HG03442 (cell line): ENCODE data around the gene PROM2.

Experiments
- ATAC-seq: cut with Tn5 transposase; IDR thresholded peaks from one replicate; pipeline ENCODE4 v1.9.1; 2021; ENCODE audit warnings: mild to moderate bottlenecking, moderate library complexity; ENCODE audit not compliant: unreplicated experiment

The PROM2 gene

DNA sequence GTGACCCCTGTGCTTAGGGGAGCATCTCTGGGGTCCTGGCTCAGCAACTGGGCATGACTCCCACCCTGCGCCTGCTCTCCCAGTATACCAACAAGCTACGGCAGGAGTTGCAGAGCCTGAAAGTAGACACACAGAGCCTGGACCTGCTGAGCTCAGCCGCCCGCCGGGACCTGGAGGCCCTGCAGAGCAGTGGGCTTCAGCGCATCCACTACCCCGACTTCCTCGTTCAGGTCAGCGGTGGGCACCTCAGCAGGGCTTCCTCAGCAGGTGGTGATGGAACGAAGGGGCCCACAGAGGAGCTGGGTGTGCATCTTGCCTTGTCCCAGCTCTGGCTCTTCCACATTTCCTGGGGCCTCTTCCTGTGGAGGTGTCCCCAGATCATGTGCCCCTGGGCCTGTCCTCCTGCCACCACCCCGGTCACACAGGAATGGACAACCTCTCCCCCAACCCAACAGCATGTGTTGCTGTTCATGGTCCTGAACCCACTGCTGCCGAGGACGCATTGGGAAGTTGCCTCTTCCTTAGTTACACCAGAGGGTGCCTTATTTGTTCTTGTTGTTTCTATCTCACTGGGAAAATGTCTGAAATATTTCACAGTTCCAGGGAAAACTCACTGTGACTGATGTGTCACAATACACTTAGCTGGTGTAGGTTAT, 10.8 kb downstream of the PROM2 start:
- no peak for ATAC-seq

DNA sequence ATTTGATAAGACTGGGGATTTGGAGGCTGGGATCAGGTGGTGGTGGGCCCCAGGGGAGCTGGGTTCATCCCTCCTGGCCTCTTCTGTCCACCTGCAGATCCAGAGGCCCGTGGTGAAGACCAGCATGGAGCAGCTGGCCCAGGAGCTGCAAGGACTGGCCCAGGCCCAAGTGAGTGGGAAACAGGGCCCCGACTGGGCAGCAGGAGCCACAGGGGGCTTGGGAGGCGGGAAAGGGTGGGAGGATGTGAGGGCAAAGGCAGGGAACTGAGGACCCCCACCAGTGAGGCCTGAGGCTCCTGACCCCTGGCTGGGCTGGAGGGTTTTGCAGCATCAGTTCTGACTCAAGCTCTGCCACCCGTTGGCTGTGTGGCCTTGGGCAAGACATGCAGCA, 11.3 kb downstream of the PROM2 start:
- ATAC-seq = no peak

DNA sequence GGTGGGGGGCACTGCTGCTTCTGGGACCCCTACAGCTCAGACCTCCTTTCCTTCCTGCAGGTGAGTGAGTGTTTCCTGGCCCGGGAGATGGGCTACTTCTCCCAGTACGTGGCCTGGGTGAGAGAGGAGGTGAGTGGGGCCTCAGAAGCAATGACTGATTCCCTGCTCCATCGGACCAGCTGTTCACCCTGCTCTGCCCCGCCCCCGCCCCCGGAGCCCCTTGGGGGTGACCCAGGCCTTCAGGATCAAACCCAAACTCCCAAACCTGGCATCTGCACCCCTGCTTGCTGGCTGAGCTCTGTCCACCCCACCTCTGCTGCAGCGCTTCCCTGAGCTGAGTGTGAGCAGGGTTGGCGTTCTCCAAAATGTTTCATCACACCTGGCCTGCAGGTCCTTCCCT, 13.1 kb downstream of the PROM2 start:
- no peak for ATAC-seq

DNA sequence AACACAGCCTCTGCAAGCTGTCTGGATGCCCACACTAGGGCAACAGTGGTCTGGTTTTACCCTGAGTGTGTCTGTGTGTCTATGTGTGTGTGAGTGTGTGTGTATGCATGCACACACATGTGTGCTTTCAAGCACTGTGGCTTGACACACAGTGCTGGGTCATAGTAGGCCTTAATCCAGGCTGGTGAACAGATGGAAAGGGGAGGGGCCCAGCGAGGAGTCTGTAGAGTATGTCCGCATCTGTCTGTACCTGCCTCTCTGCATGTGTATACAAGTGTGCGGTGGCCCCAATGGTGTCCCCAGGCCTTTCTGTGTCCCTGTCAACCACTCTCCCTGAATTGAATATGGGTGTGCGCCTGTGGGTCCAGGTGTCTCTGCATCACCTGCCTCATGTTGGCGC, 13.6 kb downstream of the PROM2 start:
- no peak for ATAC-seq

DNA sequence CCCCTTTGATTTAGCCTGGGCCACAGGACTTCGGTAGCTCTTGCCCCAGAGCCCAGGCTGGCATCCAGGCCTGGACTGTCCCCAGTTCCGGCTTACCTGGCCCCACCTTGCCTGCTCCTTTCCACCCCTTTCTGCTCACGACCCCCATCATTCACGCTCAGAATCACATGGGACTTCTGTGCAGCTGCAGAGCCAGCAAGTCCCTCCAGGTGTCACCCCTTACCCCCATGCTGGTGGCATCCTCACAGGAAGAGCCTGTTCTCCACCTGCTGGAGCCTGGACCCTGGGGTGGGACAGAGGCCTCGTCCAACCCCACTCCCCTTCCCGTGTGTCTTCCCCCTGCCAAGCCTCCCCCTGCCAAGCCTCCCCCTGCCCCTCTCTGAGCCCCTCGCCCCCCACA, 15.0 kb downstream of the PROM2 start:
- no peak for ATAC-seq

DNA sequence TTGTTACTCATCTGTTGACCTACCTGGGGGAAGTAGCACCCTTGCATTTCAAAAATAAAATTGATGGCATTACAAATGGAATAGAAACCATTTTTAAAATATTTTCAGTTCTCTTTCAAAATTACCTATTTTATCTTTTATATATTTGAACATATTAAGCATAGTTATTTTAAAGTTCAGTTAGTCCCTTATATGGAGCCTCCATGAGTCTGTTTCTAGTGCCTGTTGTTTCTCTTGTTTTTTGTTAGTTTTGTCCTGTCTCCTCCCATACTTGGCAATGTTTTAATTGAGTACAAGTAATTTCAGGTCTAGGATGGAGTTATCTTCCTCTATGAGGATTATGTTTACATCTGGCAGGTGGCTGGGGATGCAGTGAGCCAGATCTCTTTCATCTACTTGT, 17.0 kb downstream of the PROM2 start:
- ATAC-seq = no peak

DNA sequence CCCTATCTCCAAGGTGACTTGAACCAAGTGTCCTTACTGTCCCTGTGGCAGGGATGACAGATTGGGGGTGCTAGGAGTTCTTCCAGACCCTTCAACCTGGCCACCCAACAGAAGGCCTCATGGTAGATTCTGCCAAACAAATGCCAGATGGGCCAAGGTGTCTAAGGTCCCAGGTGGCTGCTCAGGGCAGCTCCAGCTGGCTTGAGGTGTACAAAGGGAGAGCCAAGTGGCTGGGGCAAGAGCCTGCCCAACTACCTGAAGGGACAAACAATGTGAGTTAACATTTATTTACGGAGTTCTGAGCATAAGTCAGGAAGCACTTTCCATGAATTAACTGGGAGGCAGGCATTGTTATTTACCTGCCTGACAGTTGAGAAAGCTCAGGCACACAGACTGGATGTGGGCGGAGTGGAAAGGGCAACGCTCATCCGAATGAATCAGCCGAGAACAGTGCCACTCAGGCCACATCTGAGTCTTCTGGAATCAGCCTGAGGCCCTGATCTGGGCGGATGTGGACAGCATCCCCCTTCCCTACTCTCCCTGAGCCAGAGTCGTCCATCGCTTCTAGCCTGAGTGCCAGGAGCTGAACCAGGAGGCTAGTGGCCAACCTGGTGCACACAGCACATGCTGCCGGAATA, 18.5 kb downstream of the PROM2 start:
- no peak for ATAC-seq

DNA sequence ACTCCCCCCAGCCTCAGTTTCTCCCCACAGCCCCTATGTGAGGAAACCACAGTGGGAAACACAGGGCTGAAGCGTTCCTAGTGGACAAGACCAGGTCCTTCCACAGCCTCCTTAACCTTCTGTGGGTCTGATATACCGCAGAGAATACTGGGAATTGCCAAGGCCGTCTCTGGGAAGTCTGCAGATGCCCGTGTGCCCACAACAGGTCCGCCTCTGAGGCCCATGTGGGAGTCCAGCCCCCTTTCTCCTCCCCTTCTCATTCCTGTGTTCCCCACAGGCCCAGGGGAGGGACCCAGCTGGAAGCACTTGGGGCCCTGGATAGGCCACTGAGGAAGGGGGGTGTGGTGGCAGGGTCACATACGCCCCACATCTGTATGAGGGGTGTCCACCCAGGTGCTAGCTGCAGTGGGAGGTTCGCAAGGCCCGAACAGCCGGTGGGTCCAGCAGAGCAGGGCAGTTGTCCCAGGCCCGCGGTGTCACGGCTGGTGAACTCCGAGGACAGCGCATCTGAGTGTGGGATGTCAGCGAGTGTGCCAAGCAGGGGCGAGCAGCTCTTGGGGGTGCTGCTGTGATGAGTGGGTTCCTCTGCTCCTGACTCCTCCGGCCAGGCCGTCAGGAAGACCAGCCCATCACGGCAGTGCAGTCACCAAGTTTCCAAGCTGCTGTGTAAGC, 20.5 kb downstream of the PROM2 start:
- no peak for ATAC-seq

DNA sequence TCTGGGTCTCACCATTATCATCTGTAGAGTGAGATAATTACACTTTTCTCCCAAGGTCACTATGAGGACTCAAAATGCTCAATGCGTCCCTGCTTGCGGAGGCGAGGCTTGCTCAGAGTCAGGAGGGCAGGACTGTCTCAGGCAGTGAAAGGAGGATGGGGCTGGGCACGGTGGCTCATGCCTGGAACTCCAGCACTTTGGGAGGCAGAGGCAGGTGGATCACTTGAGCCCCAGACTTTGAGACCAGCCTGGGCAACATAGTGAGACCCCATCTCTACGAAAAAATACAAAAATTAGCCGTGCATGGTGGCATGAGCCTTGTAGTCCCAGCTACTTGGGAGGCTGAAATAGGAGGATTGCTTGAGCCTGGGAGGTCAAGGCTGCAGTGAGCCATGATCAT, 21.1 kb downstream of the PROM2 start:
- ATAC-seq = no peak

DNA sequence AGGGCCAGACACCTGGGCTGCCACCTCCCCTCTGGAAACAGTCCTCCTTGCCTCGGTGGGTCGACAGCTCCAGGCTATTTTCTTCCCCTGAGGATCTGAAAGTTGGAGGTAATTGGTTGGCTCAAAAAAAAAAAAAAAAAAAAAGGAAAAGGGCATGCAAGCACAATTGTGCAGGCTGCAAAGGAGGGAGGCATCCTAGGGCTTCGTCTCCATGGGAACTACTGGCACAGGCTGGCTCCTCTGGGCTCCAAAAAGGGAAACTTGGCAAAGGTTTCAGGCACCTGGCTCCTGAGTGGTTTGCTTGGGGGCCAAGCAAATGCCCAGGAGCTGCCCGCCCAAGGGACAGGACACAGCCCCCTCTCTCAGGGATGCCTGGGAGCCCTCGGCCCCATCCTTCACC, 21.8 kb downstream of the PROM2 start:
- ATAC-seq = no peak

DNA sequence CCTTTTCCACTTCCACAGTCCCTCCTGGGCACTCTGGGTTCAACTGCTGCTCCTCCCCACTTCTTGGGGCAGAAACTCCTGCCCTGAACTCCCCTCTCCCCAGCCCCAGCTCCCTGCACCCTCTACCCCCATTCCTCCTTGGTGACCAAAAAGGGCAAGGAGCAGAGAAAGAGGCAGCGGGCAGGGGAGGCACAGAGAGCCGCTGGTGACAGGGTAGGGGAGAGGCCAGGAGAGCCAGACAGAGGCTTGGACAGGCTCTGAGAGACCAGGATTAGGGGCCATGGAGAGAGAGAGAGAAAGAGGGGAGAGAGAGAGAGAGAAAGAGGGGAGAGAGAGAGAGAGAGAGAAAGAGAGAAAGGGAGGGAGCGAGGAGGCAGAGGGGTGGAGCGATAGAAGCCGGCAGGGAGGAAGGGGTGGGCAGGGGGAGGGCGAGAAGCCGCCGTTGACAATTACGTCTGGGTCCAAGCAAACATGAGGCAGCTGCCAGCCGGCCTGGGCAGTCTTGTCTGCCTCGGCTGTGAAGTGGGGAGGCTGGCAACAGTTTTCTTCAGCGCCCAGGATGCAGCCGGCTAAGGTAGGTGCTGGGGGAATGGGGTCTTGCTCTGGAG, 22.7 kb downstream of the PROM2 start, which contains the start of gene KCNIP3:
KCNIP3 (plus strand) TSS at position 468 of the 608 bp plus-strand sequence; CDS start at position 560, 92 bp downstream.
- ATAC-seq = no peak

DNA sequence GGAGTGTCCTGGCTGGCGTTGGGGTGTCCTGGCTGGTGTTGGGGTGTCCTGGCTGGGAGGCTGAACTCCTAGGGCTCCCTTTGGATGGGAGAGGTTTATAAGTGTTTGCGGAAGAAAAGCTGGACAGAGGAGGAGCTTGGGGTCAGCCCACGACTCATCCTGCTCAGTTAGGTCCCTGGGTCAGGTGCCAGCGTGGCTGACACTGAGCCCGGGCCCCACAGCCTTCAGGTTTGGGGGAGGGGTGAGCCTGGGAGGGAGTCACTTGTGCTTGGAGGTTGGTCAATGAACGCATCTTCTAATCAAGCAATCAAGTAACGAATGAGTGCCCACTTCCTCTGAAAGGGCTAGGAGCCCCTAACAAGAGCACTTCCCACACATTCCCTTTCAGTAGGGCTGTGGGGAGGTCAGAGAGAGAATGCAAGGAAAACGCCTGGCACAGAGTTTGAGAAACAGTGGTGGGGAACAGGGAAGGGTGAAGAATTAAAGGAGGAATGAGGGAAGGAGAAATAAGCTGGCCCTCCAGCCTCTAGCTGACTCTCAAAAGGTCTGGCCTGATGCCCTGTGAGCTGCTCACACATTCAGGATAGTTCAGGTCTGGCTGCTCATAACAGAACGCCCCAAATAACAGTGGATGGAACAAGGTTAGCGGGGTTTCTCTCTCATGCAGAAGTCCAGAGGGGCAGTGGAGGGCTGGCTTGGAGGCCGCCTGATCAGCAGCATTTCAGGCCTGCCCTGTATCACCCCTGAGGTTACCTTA, 23.6 kb downstream of the PROM2 start:
- no peak for ATAC-seq

DNA sequence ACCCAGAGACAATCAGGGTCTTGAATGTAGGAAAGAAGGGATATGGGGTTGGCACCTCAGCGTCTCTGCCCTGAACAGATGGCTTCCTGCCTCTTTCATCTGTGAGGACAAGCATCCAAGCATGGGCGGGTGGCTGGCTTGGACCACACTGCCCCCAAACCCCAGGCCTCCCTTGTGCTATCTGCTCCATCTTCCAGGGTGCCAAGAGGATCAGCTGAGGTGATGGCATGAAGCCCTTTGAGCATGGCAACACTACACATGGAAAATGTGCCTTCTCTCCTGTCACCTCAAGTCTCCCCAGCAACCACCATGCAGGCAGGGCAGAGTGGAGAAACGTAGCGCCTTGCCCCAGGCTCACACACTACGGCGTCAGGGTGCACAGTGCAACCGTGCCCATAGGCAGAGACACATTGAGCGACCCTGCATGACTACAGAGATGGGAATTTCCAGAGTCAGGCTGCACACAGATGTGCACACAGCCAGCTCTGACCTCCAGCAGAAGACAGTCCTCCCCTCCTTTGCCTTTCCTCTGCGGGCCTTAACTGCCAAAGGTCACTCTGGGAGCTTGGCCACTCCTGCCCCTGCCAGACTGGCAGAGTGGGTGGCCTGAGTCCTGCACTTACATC, 24.4 kb downstream of the PROM2 start:
- no peak for ATAC-seq

DNA sequence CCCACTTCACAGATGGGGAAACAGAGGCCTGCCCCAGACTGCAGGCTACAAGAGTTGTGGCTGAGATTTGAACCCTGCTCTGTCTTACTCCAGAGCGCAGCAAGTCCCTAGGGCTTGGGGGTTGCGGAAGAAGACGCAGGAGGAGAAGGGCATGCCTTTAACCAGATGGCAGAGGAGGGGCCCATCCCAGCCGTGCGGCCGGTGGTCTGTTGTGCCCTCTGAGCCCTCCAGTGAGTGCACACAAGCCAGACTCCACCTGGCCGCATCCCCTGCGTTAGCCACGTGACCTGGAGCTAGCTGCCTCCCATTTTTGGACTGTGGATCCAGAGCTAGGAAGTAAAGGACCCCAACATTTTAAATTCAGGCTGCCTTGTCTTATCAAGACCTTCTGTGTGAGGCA, 25.7 kb downstream of the PROM2 start:
- ATAC-seq = no peak

DNA sequence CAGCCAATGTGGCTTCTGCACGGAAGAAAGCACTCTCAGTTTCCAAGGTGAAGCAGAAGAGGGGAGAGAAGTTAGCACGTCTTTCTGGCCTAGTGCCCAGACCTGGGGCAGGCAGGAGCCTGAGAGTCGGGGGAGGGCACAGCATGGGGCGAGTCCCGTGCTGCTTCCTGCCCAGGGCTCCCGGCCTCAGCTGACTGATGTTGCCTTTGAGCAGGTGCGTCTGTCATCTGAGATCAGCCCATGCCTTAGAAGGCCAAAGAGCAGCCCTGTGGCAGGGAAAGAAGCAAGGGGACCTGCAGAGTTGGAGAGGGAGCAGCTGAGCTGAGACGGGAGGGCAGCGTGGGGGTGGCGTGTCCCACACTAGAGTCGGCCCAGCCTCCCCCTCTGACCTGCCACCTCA, 26.2 kb downstream of the PROM2 start:
- no peak for ATAC-seq

DNA sequence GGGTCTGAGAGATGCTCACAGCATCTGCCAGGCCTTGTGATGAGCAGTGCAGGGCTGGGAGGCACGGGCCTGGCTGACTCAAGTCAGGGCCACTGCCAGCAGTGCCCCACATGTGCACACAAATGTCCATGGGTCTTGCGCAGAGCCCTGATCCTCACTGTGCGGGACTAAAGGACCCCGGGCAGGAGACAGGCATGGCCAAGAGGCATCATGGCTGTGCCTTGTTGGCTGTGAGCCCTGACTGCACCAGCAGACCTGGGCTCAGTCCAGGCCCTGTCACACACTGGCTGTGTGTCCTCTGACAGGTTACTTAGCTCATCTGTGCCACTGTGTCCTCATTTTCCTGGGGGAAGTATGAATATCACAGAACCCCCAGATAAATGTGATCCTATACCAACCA, 26.9 kb downstream of the PROM2 start:
- no peak for ATAC-seq

DNA sequence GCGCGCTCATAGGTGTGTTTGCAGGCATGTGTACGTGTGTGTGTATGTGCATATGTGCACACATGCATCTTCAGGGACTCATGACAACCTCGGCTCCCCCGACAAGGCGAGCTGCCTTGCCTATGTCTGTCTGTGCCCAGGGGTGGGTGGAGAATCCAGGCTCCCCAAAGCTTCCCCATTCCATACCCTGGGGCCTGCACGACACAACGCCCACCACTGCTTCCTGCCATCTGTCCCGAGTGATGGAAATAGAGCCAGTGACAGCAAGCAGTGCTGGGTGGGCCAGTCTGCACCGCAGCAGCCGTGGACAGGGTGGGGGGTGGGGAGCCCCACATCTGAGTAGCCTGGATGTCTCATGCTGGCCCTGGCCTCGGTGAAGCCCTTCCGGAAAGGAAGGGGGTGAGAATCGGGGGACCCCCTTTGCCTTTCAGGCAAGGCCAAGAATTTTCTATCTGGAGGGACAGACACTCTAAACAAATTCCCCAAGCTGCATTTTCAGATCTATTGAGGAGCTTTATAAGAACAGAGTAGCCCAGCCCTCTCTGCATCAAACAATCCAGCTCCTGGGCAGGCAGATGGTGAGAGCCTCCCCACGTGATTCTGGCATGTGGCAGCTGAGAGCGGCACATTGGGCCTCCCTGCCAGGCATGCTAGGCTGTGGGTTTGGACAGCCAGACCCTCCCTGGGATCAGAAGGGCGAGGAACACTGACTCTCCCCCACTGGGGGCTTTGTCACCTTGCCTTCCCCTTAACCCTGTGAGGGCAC, 27.8 kb downstream of the PROM2 start:
- no peak for ATAC-seq

DNA sequence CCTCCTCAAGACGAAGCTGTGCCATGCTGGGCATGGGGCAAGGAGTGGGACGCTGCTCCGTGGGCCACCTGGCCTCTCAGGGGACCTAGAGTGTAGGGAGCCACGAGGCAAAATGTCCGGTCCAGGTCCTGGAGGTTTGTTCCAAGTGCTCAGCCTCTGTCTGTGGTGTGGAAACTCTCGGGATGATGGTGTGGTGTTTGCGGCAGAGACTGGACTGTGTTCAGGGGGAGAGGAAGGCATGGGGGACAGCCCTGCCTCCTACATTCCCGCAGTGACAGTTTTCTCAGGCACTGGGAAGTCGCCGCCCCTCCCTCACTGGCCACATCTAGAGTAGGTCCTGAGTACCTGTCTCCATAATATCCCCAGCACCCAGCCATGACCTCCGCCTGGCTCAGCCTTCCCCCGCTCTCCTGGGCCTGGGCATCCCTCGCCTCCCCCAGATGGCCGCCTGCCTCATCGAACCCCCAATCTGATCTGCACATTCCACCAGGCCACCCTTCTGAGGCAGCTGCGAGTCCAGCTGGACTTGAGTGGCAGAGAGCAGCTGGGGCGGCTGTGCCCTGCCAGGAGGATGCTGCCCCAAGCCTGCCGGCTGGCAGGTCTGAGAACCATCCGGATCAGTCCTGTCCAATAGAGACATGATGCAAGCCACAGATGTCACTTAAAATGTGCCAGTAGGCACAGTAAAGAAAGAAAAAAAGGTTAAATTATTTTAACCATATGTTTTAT, 29.1 kb downstream of the PROM2 start:
- no peak for ATAC-seq

DNA sequence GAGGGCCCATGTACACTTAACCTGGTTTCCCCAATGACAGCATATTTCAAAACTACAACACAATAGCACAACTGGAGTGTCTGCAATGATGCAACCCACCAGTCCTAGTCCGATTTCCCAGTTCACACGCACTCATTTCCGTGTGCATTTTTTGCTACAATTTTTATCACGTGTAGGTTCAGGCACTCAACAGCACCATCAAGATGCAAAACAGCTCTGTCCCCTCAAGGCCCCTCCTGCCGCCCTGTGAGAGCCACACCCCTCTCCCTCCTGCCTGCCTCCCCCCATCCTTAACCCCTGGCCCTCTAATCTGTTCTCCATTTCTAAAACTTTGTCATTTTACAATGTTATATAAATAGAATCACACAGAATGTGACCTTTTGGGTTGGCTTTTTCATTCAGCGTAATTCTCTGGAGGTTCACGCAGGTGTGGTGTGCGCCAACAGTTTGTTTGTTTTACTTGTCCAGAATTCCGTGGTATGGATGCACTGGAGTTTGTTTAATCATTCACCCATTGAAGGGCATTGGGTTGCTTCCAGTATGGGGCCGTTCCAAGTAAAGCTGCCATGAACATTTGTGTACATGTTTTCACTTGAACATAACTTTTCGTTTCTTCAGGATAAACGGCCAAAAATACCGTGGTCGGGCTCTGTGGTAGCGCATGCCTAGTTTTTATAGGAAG, 31.3 kb downstream of the PROM2 start:
- ATAC-seq = no peak
